RWPE1 (cell line): ENCODE measurements around the gene PRKAG3.
"Not testable (repeated sequence)": the region's sequence is repeated elsewhere in the genome, so short reads cannot be mapped to it uniquely, and the experiment has no call there.

Experiments
- CTCF ChIA-PET: fragments of 350-600 bp; sonication (Branson Sonifier 250); formaldehyde crosslinking; extraction: SDS; loops from one replicate; lab custom pipeline; 2021; lab: Yijun Ruan, JAX
- POLR2A ChIA-PET: fragments of 400-600 bp; formaldehyde crosslinking; extraction: SDS; loops from one replicate; lab custom pipeline; 2020; ENCODE audit warnings: antibody characterized with exemption; ENCODE audit not compliant: low non-redundant PET; lab: Yijun Ruan, JAX
- DNase-seq: peaks from one replicate; pipeline ENCODE4 v3.0.0; 2012; ENCODE audit warnings: low spot score
- H3K27ac ChIP-seq: fragments of 450-650 bp; 2 replicates; pipeline ENCODE4 v1.5.1; 2017
- CTCF ChIP-seq: fragments of 450-650 bp; conservative IDR thresholded peaks from 2 replicates; pipeline ENCODE4 v1.5.1; 2017; ENCODE audit warnings: low read depth, mild to moderate bottlenecking

The PRKAG3 gene

GRCh38 chr2:218777276-218777990 lies 54.2 kb downstream of the PRKAG3 start:
- ChIA-PET POLR2A (no interaction called here), CTCF (no interaction called here)
- TF ChIP-seq CTCF = no peak
- H3K27ac ChIP-seq = no peak overlapping the region
- no peak for DNase-seq

GRCh38 chr2:218776488-218776887 lies 55.1 kb downstream of the PRKAG3 start:
- ChIA-PET CTCF (interaction anchor here (0.5 kb wide), 1 partner anchor 31 kb away, joined by 3 read pairs; no protein-coding TSS in a partner anchor), POLR2A (no interaction called here)
- no peak for DNase-seq
- no peak overlapping the region for H3K27ac ChIP-seq
- no peak for TF ChIP-seq CTCF

- ChIA-PET CTCF (no interaction called here), POLR2A (no interaction called here)
- no peak overlapping the region for H3K27ac ChIP-seq
- no peak for DNase-seq
- TF ChIP-seq CTCF = no peak
These were observed 57.7 kb downstream of the PRKAG3 start for GRCh38 chr2:218773881-218774280.

GRCh38 chr2:218772759-218773158 lies 58.8 kb downstream of the PRKAG3 start:
- POLR2A ChIA-PET, CTCF ChIA-PET, DNase-seq, H3K27ac ChIP-seq: not testable (repeated sequence)
